Right ventricle myocardium superior (tissue), 1 donor: Measurements from ENCODE around the gene CDCA4. TPM values are rescaled to one million over a fixed set of nuclear protein-coding genes. Genes with fewer than 3 reads are reported as not detected.

Experiments
- ATAC-seq: fragments of 200-7000 bp; cut with Tn5 transposase; one replicate; pipeline ENCODE4 v1.9.1; 2020; ENCODE audit warnings: mild to moderate bottlenecking; ENCODE audit not compliant: poor library complexity
- DNase-seq: peaks from one replicate; pipeline ENCODE4 v3.0.0-alpha.2; 2020
- intact Hi-C: fragments of 100-400 bp; cut with DNase I; formaldehyde crosslinking; loops from one replicate; pipeline ENCODE4 v1.11.2; 2022
- total RNA-seq: library from RNA; stranded (reverse); fragmentation: NEBNext Ultra II Directional; extraction: Animal tissue kit (Norgen Biotek cat#: 25700); gene quantifications from one replicate; pipeline ENCODE4 v1.2.1, GENCODE V29; 2021
- donor health status: DM: no; HTN: yes; CAD: no; lungs with severe emphysema.

Gene CDCA4
- total RNA-seq, 1 donor from 2014 or later = 1.6 TPM

DNA sequence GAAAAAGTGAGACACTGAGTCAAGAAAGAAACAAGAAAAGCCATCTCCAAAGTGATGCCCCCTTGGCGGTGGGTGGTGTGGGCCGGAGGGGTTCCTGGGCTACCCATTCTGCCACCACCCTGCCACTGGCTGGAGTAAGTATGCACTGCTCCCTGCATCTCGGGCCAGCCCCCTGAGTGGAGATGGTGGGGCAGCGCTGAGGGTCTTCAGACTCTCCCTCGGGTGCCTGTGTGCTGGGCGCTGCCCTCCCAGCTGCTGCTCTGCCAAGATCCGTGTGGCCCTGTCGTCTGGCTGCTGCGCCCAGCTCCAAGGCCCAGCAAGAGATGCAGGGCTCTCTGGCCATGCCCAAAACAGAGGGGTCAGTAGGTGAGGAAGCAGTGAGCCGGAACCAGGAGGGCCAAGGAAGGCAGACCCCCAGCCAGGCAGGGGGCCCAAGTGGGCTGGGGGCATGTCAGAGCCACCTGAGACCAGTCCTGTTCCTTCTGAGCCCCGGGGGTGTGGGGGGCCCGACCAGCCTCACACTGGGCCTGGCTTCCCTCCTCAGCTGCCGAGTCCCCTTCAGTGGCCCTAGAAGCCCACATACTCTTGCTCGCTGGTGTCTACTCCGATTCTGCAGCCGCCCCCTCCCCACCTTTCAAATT is 39.2 kb upstream of the CDCA4 start:
- peak; percentile 34 for DNase-seq
- intact Hi-C loops = no loop called here

DNA sequence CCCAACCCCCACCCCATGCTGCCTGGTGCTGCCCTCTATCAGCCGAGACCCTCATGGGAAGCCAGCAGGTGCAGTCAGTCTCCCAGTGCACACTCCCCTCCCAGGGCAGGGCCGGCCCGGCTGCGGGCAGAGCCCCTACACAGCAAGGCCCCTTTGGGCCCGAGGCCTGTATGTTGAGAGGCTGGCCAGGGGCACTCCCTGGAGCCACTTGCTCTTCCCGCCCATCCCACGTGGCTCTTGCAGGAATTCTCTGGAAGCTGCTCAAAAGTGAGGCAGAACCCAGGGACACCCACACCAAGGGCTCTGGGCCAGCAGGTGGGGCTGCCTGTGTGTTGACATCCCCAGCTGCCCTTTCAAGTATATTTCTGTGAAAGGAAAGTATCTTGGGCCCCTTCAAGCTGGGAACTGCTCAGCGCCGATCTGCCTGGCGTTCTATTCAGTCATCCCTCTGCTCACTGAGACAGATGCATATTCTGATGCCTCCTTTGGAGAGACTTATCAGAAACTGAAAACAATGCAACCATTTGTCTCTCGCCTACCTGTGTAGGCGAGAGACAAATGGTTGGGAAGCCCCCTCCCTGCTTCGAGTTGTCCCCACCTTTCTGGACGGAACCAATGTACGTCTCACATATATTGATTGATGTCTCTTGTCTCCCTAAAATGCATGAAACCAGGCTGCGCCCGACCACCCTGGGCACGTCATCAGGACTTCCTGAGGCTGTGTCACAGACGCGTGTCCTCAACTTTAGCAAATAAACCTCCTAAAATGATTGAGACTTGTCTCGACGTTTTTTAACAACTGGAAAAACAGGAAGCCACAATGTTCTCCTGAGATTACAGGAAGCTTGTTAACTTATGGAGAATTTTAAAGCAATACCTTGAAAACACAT is 38.4 kb upstream of the CDCA4 start:
- no peak for ATAC-seq
- peak; percentile 58 for DNase-seq
- intact Hi-C loops = no loop called here

More for the DNA sequence above, 39.2 kb upstream of the CDCA4 start:
- no peak for ATAC-seq

- intact Hi-C loops = no loop called here
- peak; percentile 38 for DNase-seq
- ATAC-seq = no peak
Measured at GRCh38 chr14:105058521-105059034, 37.7 kb upstream of the CDCA4 start.

DNA sequence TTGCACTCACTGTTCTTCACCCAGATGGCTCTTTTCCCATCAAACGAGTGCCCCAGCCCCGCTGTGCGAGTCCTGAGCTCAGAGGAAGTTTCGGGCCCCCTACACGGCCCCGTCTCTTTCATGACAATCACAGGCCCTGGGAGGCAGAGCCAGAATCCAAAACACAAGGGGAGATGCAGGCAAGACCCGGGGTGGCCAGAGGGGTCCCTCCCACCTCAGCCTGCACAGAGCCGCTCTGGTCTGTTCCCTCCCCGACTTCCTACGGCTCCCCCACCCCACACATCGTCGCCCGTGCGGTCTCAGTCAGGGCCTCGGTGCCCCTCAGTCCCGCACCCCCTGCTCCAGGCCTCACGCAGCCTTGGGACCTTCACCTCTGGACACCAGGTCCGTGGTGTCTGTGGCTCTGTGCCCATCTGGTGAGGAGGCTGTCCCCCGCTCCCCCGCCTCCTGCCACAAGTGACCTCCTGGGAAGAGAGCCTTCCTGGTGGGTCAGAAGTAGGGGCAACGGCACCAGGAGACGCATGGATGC is 35.5 kb upstream of the CDCA4 start:
- ATAC-seq = no peak
- intact Hi-C loops = no loop called here
- peak; percentile 24 for DNase-seq

DNA sequence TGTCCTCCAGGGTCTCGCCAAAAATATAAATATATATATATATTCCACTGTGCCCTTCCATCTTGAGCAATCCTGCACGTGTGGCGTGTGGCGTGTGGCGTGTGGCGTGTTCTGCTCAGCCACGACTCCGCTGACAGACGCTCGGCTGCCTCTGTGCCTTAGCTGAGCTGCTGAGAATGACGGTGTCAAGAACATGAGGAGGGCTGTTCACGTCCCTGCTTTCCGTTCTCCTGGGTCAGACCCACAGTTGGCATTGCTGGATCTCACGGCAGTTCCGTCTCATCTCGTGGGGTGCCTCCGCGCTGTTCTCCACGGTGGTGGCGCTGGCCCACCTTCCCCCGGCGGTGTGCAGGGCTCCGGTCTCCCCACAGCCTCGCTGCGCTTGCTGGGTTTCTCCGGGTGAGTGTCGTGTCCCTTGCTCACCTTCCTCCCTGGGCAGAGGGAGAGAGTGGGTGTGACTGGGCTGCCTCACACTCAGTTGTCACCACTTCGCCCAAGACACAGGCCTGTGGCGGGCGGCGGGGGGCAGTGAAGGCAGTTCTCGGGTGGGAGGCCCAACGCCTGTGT is 34.9 kb upstream of the CDCA4 start:
- DNase-seq = peak; percentile 33
- intact Hi-C loops = no loop called here
- no peak for ATAC-seq

DNA sequence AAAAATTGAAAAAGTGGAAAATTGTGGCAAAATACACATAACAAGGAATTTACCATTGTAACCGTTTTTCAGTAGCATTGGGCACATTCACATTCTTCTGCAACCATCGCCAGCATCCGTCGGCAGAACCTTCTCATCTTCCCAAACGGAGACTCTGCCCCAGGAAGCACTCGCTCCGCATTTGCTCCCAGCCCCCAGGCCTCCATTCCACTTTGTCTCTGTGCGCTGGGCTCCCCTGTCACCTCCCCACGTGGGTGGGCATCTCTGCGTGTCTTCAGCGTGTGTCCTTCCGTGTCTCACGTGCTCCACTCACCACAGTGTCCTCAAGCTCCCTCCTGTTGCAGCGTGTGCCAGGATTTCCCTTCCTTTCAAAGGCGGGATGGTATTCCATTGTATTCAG is 34.5 kb upstream of the CDCA4 start:
- ATAC-seq (no peak), DNase-seq (no peak)
- intact Hi-C loops = no loop called here

DNA sequence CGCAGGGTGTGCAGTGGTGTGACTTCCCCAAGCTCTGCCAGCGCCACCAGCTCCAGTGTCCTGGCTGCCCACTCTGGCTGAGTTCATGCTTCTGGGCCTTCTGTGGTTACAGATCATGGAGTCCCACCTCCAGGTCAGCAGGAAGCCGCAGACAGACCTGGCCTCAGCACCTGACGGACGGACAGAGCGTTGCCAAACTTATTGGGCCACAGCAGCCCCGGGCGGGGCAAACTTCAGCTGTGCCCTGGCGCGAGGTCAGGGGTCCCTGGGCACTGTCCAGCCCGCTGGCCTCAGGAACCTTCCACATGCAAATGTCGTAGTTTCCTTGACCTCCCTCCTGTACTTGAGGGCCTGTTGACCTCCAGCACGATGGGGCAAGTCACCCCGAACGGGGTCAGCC is 33.1 kb upstream of the CDCA4 start:
- DNase-seq = peak; percentile 27
- ATAC-seq = no peak
- intact Hi-C loops = no loop called here

GRCh38 chr14:105053421-105053820 is 32.5 kb upstream of the CDCA4 start:
- intact Hi-C loops = no loop called here
- ATAC-seq (no peak), DNase-seq (no peak)

DNA sequence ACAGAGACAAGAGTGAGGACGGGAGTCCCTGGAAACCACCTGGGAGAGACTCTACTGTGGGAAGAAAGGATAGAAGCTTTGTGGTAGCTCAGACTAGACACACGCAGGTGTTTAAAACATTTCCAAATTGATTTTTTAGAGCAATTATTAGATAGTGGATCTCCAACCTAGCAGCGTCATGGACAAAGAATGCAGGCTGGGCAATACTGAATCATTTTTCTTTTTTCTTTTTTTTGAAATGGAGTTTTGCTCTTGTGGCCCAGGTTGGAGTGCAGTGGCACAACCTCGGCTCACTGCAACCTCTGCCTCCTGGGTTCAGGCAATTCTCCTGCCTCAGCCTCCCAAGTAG is 31.2 kb upstream of the CDCA4 start:
- intact Hi-C loops = no loop called here
- ATAC-seq (no peak), DNase-seq (peak; percentile 5)

DNA sequence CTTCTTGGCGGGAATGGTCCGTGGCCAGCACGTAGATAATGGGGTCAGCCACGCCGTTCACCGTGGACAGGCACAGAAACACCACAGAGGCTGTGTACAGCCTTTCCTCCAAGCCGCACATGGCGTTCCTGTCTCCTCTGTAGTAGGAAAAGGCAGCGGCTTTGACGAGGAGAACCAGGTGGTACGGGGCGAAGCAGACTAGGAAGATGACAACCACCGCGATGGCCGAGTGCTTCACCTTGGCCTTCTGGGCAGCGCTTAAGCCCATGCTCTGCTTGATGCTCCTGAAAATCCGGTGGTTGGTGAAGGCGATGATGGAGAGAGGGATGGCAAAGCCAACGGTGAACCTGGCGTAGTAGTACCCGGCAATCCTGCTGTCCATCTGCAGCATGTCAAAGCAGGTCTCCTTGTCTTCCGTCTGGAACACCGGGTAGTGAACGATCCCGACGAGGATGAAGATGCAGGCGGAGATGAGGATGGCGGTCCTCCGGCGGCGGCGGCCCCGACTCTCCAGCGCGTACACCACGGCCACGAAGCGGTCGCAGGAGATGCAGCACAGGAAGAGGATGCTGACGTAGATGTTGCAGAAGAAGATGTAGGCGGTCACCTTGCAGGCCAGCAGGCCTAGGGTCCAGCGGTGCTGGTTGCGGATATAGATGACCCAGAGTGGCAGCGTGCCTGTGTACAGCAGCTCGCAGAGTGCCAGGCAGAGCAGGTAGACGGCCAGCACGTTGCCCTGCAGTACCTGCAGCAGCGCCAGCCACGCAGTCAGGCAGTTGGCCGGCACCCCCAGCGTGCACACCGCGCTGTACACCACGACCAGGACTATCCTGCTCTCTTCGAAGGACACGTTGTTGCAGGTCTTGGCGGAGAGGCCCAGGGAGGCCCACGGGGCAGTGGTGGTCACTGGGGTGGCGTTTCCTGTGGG is 30.6 kb upstream of the CDCA4 start:
- ATAC-seq (no peak), DNase-seq (peak; percentile 37)
- intact Hi-C loops = no loop called here

GRCh38 chr14:105050551-105050897 is 29.6 kb upstream of the CDCA4 start:
- no peak for ATAC-seq
- intact Hi-C loops = no loop called here
- DNase-seq = peak; percentile 66

- no peak for ATAC-seq
- intact Hi-C loops = no loop called here
- no peak for DNase-seq
Measured at GRCh38 chr14:105049753-105050550, 29.1 kb upstream of the CDCA4 start.

GRCh38 chr14:105047283-105048016 is 26.6 kb upstream of the CDCA4 start:
- intact Hi-C loops = no loop called here
- no peak for ATAC-seq

GRCh38 chr14:105046891-105047282 is 26.0 kb upstream of the CDCA4 start:
- no peak for DNase-seq
- no peak for ATAC-seq
- intact Hi-C loops = no loop called here

More at GRCh38 chr14:105047283-105048016, 26.6 kb upstream of the CDCA4 start:
- no peak for DNase-seq

DNA sequence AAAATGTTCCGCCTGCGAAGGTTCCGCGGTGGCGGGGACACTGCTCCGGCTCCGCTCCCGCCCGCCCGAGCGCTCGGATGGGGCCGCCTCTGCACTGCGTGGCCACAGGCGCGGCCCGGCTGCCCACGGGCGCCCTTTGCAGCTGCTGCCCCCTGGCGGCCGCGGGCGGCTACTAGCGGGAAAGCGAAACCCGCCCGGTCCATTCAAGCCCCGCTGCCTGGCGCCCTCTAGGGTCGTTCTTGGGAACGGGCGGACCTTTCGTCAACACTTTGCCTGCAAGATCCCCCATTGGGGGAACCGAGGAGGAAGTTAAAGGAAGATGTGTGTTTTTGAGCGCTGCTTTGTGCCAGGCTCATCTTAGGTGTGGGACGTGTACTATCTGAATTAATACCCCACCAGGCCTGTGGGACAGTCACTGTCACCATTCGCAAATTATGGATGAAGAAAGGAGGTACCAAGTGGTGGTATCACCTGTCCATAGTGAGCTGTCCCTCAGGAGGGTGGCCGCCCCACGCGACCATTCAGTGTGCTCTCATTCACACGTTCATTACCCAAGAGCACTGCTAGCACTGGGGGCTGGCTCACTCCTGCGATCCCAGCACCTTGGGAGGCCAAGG is 24.9 kb upstream of the CDCA4 start:
- DNase-seq = peak; percentile 94
- ATAC-seq = peak; percentile 97
- intact Hi-C loops = loop anchor here (2.0 kb wide), 1 partner anchor 69 kb away; no protein-coding TSS in a partner anchor

- ATAC-seq (no peak), DNase-seq (no peak)
- intact Hi-C loops = loop anchor here (2.0 kb wide), 1 partner anchor 67 kb away; no protein-coding TSS in a partner anchor
Measured at GRCh38 chr14:105043641-105044040, 22.8 kb upstream of the CDCA4 start.

DNA sequence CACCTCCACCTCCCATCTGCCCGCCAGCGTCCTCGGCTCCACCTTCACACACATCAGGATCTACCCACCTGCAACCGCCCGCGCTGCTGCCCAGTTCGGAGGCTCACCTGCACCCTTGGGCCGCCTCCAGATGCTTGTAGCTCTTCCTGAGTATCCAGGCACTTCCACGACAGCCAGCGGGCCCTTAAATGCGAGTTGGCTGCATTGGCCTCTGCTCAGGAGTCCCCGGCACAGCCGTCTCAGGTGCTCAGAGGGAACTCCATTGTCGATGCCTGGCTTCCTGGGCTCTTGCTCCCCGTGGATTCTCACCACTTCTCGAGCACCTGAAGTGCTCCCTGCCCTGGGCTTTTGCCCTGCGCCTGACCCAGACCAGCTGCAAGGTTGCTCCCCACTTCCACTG is 21.9 kb upstream of the CDCA4 start:
- ATAC-seq = no peak
- no peak for DNase-seq
- intact Hi-C loops = no loop called here
